Measurements from ENCODE around the gene BPI. TPM values are rescaled to one million over a fixed set of nuclear protein-coding genes. Genes with fewer than 3 reads are reported as not detected.
"Not testable (repeated sequence)": the region's sequence is repeated elsewhere in the genome, so short reads cannot be mapped to it uniquely, and the experiment has no call there.

Gene BPI
- not detected for total RNA-seq
- long read RNA-seq = 0 reads

GRCh38 chr20:38303908-38304379 is at the start of gene BPI:
Gene BPI (plus strand): TSS chr20:38304156. CDS start chr20:38304224, 68 bp downstream.
- no peak for ATAC-seq
- intact Hi-C loops (cut with DNase I, micrococcal nuclease) = no loop called here
- peak in 1 of 2 donors; percentile 14 for DNase-seq

GRCh38 chr20:38254621-38255020 is 49.3 kb upstream of the BPI start:
- DNase-seq; ATAC-seq; intact Hi-C loops (cut with DNase I, micrococcal nuclease): not testable (repeated sequence)

GRCh38 chr20:38255393-38255792 is 48.6 kb upstream of the BPI start:
- no peak for DNase-seq
- no peak for ATAC-seq
- intact Hi-C loops (cut with DNase I, micrococcal nuclease) = no loop called here

GRCh38 chr20:38256021-38256420 is 47.9 kb upstream of the BPI start:
- intact Hi-C loops (cut with DNase I, micrococcal nuclease) = no loop called here
- ATAC-seq = no peak
- DNase-seq = no peak

- intact Hi-C loops (cut with DNase I, micrococcal nuclease) = no loop called here
- no peak for DNase-seq
- ATAC-seq = no peak
Observed at GRCh38 chr20:38256966-38257365, 47.0 kb upstream of the BPI start.

- no peak for DNase-seq
- ATAC-seq = no peak
- intact Hi-C loops (cut with DNase I, micrococcal nuclease) = no loop called here
Observed at GRCh38 chr20:38258545-38259215, 45.3 kb upstream of the BPI start.

GRCh38 chr20:38260025-38260377 is 44.0 kb upstream of the BPI start:
- intact Hi-C loops (cut with DNase I, micrococcal nuclease) = no loop called here
- ATAC-seq = no peak

GRCh38 chr20:38260378-38261053 is 43.4 kb upstream of the BPI start, which contains the start of gene KIAA1755:
Gene KIAA1755 (minus strand): TSS chr20:38260735. CDS start chr20:38260500, 235 bp downstream.
- DNase-seq = no peak
- intact Hi-C loops (cut with DNase I, micrococcal nuclease) = no loop called here
- ATAC-seq = no peak

More at GRCh38 chr20:38260025-38260377, 44.0 kb upstream of the BPI start:
- DNase-seq = no peak

- DNase-seq (no peak), ATAC-seq (no peak)
- intact Hi-C loops (cut with DNase I, micrococcal nuclease) = no loop called here
Observed at GRCh38 chr20:38261054-38261390, 42.9 kb upstream of the BPI start.

- intact Hi-C loops (cut with DNase I, micrococcal nuclease) = no loop called here
- DNase-seq (no peak), ATAC-seq (no peak)
Observed at GRCh38 chr20:38262931-38263330, 41.0 kb upstream of the BPI start.

GRCh38 chr20:38266426-38266825 is 37.5 kb upstream of the BPI start:
- no peak for DNase-seq
- intact Hi-C loops (cut with DNase I, micrococcal nuclease) = no loop called here
- ATAC-seq = no peak

GRCh38 chr20:38267296-38267695 is 36.7 kb upstream of the BPI start:
- no peak for ATAC-seq
- intact Hi-C loops (cut with DNase I, micrococcal nuclease) = no loop called here
- no peak for DNase-seq

- no peak for DNase-seq
Observed at GRCh38 chr20:38267901-38268514, 35.9 kb upstream of the BPI start.

GRCh38 chr20:38269040-38269439 is 34.9 kb upstream of the BPI start:
- no peak for DNase-seq
- intact Hi-C loops (cut with DNase I, micrococcal nuclease) = no loop called here
- ATAC-seq = no peak

More at GRCh38 chr20:38267901-38268514, 35.9 kb upstream of the BPI start:
- ATAC-seq = no peak
- intact Hi-C loops (cut with DNase I, micrococcal nuclease) = no loop called here

GRCh38 chr20:38269715-38270114 is 34.2 kb upstream of the BPI start:
- ATAC-seq (no peak), DNase-seq (no peak)
- intact Hi-C loops (cut with DNase I, micrococcal nuclease) = no loop called here

- no peak for ATAC-seq
- intact Hi-C loops (cut with DNase I, micrococcal nuclease) = no loop called here
- no peak for DNase-seq
Observed at GRCh38 chr20:38270869-38271605, 32.9 kb upstream of the BPI start.

- intact Hi-C loops (cut with DNase I, micrococcal nuclease) = no loop called here
- no peak for ATAC-seq
- DNase-seq = no peak
Observed at GRCh38 chr20:38271608-38272120, 32.3 kb upstream of the BPI start.

- DNase-seq (no peak), ATAC-seq (no peak)
- intact Hi-C loops (cut with DNase I, micrococcal nuclease) = no loop called here
Observed at GRCh38 chr20:38272398-38272797, 31.6 kb upstream of the BPI start.

GRCh38 chr20:38272961-38273360 is 31.0 kb upstream of the BPI start:
- DNase-seq (no peak), ATAC-seq (no peak)
- intact Hi-C loops (cut with DNase I, micrococcal nuclease) = no loop called here
